GM19455 (cell line): ENCODE measurements around the gene CSRP3.

ENCODE experiments used
- ATAC-seq: cut with Tn5 transposase; IDR thresholded peaks from one replicate; pipeline ENCODE4 v1.9.1; 2021; ENCODE audit not compliant: unreplicated experiment

The CSRP3 gene

DNA sequence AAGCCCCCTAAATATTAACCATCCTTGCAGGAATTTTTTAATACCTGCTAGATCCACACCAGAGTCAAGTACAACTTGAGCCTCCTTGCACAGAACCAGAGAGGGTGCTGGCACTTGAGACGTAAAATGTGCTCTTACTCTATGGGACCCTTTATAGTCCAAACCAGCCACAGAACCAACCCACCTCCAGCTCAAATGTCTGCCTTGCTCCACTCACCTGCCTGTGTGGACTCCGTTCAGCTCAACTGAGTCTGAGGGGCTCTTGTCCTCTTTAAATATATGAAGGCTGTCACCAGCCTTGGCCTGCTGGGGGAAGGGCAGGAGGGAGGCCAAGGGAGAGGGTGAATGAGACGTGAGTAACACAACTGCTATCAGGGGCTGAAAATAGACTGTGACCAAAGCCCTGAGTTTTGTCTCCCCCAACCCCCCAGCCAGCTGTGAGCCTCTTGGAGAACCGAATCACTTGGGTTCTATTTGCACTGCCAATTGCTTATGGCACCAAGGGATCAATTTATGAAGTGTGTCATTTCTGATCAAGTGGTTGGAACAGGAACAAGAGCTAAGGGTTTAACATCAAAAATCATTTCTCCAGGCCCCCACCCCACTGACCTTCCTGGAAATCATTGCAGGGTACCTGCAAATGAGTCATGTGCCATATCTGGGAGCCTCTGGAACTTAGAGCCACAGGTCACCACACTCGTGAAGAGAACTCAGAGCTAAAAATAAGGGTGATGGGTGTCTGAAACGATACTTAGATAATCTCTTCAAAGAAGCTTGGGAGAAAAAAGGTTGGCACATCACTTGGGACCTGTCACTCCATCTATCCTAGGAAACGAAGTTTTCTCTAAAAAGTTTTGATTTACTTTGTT is at the start of gene CSRP3:
CSRP3 (minus strand) TSS at position 247 of the 869 bp plus-strand sequence. CDS start 9,535 bp downstream, outside the sequence.
- no peak for ATAC-seq

DNA sequence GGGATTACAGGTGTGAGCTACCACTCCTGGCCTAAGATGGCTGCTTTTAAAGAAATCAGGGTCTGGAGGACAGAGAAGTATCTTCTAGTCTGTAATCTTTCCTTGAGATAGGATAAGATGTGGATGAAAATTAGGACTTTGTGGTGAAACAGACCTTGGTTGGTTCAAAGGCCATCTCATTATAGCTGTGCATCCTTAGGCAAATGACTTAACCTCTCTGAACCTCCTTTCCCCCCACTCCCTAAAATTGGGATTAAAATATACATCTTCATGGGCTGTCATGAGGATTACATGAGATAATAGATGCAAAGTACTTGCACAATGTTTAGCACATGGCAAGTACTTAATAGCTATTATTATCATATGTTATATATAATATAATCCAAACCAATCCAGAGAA is 49.8 kb upstream of the CSRP3 start:
- no peak for ATAC-seq

DNA sequence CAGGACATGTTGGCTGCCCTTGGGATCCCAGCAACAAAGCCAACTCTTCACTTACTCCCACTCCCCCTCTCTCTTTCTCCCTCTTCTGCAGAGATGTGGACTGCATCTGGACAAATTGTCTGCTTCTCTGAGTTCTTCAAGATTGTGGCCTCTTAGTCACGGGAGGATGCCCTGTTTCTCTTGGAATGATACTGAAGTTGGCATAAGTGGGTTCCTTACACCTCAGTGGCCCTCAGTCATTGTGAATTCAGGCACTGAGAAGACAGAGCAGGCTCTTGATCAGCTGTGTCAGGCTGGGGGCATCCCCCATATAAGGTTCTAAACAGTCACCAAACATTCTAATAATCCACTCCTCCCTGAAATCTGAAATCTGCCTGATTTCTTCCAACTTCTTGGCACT is 45.0 kb upstream of the CSRP3 start:
- no peak for ATAC-seq

DNA sequence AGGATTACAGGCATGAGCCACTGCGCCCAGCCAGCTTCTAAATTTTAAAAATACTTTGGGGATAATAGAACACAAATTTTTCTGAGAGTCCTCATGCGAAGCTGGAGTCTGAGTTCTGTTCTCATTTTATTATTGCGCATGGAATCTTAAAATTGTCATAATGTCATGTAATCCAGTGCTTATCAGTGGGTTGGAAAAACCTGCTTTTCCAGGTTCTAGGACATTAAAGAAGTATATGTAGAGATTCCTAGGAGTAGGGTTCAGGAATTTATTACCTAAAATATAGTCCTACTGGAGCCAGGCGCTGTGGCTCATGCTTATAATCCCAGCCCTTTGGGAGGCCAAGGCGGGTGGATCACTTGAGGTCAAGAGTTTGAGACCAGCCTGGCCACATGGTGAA is 43.6 kb upstream of the CSRP3 start:
- ATAC-seq, result no peak

DNA sequence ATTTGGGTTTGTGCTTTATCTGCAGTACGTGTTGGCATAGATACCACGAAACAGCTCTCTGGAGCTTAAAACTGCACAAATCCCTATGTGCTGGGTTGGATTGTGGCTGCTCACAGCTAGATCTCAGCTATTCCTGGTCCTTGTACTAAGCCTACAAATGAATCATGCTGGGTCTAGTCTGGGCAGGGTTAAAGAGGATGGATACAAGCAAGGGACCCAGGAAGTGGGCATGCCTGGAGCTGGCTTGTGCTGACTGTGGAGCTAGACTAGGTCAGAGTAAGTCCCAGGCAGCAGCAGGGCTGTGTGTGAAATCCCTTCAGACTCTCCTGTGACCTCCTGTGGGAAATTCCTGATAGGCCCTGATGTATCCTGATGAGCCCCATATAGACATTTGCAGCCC is 42.8 kb upstream of the CSRP3 start:
- ATAC-seq, result no peak

DNA sequence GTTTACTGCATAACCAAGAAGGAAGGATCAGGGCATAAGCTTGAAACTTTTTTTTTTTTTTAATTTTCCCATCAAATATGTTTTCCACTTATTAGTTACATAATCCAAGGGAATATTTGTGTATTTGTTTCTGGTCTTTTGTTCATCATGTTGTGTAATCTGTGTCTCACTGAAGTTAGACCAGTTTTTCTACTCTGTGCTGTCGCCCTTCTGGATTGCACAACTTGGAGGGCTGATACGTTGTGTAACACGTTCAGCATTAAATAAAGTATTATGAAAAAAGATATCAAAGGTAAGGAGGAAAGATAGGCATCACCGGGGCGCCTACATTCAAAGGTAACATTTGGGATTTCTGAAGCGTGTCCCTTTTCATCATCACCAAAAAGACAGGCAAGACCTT is 42.3 kb upstream of the CSRP3 start:
- no peak for ATAC-seq

DNA sequence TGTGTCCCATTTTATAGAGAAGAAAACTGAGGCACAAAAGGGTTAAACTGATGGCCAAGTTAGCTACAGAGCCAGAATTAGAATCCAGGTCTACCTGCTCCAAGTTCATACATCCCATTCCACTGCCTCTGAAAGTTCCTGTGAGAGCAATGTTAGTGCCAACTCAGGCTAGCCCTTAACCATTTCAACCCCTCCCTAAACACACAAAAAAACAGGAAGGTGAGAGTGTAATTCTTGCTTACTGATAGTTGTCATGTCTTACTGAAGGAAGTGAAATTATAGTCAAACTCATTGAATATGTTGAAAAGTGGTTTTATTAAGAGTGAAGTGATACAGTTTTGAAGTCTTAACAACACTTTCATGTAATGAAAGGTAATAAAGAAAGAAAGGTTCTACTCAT is 41.8 kb upstream of the CSRP3 start:
- no peak for ATAC-seq

DNA sequence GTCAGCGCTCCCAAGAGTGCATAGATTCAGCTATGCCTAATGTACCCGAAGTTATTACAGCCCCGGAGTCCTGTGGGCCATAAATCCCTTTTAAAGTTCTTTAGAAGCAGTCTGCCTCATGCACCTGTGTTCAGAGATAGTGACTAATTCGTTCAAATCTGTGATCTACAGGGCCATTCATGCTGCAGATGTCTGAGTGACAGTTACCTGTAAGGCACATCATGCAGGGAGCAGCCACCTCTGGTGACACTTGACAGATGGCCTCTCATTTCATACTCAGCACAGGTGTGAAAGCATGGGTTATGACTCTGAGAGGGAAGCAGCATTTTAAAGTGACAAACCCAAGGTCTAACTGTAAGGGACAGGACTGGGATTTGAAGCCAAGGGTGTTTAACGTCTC is 41.4 kb upstream of the CSRP3 start:
- no peak for ATAC-seq

DNA sequence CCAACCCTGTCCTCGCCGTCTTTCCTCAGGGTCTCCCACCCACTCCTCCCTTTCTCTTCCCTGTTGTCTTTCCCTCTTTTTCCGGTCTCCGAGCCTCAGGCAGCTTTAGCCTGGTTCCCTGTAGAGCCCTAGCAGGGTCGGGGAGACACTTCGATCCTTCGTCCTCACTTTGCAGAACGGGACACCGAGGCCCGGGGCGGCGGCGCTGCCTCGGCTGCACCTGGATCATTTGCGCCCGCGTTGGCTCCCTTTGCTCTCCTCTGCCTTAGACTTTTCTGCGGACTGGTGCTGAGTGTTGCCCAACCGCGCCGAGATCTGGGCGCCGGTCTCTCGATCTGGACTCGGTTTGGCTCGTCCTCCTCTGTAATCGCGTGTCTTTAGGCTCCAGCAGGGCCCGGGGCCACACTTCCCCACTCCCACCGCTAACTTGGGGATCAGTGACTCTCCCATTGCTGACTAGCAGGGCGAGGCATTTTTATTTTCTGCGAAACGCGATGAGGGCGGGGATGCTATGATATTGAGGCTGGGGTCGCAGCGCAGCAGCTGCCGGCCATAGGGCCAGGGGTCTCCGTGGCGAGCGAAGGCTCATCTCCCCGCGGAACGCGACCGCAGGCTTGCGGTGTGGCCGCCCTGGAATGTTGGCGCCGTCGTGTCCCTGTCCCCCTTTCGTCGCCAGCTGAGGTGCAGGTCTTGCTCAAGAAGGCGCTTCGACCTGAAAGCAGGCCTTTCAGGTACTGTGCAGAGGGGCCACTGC is 40.6 kb upstream of the CSRP3 start:
- no peak for ATAC-seq

DNA sequence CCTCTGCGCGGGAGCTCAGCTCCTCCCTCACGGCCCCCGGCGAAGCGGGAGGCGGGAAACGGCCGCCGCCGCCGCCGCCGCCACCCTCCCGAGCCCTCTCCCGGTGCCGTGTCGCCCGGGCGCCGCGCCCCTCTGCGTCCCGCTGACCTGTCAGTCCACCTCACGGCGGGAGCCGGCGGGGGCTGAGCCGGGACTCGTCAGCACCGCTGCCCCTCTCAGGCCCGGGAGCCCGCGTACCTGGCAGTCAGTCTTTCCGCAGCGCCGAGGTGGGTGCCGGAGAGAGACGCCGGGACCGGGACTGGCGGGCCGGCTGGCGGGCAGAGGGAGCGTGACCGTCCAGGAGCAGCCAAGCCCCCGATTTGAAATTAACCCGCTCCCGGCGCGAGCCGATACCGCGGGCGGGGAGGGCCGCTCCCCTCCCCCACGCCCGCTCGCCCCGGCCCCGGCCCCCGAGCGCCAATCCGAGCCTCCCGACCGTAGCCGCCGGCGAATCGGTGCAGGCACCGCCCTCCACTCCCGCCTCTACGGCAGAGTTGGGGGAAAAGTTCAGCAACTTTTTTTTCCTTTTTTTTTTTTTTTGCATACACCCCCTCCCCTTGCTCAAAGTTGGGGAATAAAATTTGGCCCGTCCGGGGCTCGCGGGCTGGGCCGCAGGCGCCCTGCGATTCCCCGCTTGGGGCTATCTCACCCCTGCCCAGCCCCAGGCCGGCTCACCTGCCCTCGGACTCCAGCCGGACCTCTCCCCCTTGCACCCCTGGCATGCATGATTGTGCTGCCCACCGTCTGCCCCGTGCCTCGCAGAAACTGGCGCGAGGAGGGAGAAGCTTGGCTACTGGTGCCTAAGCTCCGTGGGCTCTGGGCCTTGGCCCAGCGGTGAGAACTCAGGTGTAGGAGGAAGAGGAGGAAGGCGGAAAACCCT is 39.7 kb upstream of the CSRP3 start:
- peak; percentile 48 for ATAC-seq

DNA sequence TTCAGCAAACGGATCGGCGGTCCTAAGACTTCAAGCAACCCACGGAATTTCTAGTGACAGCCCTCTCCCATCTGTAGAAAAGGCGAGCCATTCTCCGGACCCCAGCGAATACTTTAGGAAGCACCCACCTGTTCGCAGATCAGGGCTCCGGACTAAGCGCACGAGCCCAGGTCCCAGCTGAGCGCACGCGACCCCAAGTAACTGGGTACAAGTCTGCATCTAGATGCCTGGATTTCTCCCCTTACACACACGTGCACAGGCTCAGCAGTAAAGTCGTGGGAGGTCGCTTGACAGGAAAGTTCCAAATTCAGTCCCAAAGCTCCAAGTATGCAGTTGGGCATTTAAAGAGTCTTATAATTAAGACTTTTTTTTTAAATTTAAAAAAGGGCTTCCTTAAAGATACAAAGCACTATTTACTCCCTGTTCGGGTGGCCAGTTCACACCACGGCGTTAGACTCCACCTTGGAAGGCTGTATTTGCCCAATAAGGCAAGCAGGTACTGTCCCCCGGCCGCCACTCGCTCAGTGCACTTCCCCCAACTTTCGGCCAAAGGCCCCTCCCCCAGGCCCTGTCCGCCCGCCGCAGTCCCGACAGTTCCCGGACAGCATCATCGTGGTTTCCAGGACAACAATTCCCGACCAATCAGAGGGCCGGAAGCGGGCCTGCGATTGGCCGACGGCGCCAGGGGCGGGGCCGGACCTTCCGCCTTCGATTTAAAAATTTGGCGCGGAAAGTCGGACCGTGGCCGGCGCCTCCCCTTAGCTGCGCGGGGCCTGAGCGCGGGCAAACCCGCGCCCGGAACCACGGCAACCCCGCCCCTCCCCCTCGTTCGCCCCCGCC is 38.9 kb upstream of the CSRP3 start, which contains the start of gene E2F8:
E2F8 (minus strand) TSS at position 526 of the 840 bp plus-strand sequence. CDS start 824 bp downstream, outside the sequence.
- ATAC-seq, result peak; percentile 83

DNA sequence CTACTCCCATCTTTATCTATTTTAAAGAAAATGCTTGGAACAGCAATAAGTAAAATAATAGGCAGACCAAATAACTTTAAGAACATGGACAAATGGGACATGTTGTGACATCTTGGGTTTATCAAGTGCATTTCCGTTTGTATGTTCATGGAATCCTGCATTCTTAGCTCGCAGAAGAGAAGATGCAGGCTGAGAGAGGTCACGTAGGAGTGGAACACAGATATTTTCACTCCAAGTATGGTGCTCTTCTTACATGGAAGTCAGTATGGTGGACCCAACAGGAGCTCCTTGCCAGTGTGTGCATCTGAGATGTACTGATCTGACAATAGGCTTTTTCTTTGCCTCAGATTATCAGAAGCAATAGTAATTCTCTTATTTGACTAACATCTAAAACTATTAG is 37.3 kb upstream of the CSRP3 start:
- ATAC-seq, result no peak

DNA sequence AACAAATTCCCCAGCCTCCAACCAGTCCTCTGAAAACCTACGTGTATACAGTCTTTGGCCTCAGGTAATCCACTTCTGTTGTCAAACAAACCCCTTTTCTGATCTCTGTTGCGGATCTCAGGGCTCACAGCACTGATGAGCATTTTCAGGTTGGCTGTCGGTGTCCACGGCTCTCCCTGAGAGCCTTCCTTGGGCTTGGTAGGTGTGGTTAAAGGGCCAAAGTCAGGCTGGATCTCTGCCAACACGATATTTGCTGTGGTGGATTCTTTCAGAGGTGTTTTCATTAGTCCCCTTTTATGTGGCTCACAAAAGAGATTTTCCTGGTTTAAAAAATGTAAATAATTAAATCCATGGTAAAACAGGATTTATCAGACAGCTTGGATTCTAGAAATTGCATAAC is 36.0 kb upstream of the CSRP3 start:
- no peak for ATAC-seq

DNA sequence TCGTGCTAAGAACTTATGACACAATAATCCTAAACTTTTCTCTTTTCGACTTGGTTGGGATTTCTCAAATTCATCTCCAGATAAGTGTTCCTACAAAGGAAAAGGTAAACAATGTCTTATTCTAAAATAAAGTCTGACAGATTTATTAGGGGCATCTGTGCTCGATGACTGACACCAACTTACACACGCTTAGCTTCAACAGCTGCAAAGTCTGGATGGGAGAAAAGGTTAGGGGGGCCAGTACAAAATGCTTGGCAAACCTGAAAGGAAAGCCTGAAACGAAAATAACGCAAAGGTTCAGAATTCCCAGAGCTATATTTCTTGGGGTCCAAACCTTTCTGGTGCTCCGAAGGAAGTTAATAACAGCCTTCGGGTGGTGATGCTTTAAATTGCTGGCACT is 35.6 kb upstream of the CSRP3 start:
- ATAC-seq, result no peak

DNA sequence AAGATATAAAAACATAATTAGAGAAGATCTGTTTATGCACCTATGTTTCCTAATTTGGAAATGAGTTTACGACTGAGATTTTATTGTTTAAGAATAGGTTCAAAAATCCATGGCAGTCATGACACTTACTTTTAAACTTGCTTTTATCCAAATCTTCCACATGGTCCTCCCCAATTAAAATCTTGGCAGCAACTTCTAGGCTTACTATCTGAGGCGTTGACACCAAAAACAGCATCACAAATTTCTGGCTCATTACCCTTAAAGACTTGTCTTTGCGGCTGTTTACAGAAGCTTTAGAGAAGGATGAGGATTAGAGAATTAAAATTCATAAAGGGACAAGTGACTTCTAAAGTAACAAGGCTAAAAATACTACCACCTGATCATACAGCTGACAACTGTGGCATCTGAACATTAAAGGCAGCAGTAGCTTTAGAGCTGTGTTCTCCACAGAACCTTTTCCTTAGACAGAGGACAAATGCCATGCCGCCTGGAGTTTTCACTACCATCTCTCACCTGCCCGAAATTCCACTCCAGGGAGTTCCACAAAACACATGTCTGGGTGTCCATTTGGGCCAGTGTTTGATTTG is 32.5 kb upstream of the CSRP3 start:
- ATAC-seq, result no peak

DNA sequence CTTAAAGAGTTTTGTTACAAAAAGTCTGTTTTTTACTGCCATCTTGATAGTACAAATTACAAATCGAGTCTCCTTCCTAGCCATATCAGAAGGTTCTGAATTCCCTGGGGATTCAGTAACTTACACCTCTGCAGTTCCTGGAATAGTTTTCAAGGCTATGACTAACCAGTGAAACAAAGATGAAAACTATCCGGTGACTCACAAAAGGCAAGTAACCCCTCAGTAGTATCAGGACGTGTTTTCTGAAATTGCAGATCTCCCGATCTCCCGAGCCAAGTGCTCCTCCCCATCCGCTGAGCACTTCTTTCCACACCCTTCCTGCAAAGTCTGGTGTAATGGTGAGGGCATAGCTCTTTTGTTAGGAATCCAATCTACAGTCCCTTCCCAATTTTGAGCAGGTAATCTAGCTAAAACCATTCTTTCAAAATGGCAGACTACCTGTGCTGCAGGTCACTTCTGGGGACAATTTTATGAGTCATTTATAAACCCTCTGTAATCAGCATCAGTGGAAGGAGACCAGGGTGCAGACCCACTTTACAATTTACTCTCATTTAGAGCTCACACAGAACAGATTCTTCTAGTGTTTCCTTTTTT is 31.2 kb upstream of the CSRP3 start:
- no peak for ATAC-seq

DNA sequence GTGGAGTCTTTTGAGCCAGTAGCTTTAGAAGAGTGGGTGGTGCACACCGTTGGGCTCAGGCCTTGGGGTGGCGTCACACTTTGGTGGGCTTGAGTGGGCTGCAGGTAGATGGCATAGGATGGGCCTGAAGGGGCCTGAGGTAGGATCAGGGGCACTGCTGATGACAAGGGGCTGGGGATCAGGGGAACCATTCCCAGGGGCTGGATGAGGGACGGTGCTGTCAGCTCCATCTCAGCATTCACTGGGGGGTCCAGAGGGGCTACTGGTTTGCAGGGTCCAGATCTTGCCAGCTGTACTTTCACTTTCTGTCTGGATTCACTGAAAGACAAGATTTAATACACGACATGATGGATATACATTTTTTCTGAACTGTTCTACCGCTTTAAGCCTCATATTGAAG is 27.9 kb upstream of the CSRP3 start:
- no peak for ATAC-seq

DNA sequence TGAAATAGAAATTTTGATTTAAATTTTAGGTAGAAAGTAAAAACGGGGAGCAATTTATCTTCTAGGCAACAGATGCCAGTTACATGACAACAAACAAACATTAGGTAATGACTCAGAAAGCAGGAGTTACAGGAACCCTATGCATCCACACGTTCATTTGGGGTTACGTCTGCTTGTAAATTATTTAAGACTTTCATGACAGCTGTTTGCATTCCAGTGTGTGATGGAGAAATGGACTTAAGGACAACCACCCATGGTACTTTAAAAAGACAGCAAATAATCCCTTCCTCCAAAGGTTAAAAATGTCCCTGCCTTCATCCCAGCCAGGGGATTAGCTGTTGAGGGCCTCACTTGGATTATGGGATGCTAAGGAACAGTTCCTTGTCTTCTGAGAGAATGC is 27.2 kb upstream of the CSRP3 start:
- no peak for ATAC-seq

DNA sequence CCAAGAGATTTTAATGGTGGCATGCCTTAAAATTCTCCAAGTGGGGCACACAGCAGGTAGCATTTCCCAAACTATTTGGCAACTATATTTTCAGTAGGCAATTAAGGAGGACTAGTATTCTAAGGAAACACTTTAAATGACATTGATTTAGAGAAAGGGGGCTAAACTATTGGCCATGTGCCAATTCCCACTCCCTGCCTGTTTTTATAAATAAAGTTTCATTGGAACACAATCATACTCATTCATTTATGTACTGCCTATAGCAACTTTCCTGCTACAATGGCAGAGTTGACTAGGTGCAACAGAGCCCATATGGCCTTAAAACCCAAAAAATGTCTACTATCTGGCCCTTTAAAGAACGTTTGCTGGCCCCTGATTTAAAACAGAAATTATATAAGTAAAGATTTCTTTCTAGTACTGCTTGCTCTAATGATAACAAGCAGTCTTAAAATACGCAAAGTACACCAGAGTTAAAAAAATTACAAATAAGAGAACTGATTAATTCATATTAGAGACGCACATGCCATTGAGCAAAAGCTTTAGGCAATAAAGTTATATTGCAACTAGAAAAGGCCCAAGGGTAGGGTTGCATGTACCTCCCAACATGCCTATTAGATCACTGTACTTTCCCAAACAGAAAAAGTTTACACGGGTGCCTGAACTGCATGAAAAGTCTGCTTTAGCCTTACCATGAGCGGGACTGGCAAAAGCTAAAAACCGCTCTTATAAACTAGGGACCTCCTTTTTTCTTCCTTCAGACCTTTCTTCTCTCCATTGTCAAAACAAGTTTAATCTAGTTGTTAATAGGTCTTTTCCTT is 24.8 kb upstream of the CSRP3 start:
- ATAC-seq, result no peak
